ENCODE results near the gene NTMT1.

DNA sequence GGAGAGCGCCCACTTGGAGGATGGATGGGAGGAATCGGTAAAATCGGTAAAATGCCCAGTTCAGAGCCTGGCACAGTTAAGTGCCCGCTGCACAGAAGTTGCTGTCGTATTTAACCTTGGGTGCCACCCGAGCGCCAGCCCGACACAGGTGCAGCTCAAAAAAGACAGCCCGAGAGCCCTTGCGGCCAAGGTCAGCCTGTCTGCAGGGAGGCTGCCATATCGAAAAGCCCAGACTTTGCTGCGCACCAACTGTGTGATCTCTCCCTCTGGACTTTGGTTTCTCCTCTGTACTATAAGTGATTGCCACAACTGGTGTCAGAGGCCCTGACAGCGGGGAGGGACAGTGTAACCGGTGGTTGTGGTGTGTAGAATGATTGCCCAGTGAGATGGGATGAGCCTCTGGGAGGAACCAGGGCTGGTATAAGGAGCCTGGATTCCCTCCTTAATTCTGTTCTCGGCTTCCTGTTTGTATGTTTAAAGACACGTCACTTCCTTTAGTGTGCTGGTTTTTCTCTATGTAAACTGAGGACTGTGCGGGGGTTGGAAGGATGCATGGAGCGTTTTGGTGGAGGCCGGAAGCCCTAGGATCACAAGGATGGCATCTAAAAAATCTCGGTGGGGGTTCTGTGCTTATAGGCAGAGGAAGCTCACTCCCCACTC is 792 bp downstream of the NTMT1 start:
- TF ChIP-seq, protein P1, sequence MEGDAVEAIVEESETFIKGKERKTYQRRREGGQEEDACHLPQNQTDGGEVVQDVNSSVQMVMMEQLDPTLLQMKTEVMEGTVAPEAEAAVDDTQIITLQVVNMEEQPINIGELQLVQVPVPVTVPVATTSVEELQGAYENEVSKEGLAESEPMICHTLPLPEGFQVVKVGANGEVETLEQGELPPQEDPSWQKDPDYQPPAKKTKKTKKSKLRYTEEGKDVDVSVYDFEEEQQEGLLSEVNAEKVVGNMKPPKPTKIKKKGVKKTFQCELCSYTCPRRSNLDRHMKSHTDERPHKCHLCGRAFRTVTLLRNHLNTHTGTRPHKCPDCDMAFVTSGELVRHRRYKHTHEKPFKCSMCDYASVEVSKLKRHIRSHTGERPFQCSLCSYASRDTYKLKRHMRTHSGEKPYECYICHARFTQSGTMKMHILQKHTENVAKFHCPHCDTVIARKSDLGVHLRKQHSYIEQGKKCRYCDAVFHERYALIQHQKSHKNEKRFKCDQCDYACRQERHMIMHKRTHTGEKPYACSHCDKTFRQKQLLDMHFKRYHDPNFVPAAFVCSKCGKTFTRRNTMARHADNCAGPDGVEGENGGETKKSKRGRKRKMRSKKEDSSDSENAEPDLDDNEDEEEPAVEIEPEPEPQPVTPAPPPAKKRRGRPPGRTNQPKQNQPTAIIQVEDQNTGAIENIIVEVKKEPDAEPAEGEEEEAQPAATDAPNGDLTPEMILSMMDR (conservative IDR thresholded peaks at IDR 0.05; ENCODE audit: low read depth, low read length), result no peak
- TF ChIP-seq EZH2 (IDR thresholded peaks at IDR 0.05; ENCODE audit: low read length, unreplicated experiment), result no peak

Data from PC-3 (cell line).